Panc1 (cell line): ENCODE results near the gene ADISSP. TPM values are rescaled to one million over a fixed set of nuclear protein-coding genes. Genes with fewer than 3 reads are reported as not detected.
A peak's percentile ranks its signal among the peaks of the same experiment; 100 is the strongest.

Source experiments
- ATAC-seq: fragments of 200-7000 bp; cut with Tn5 transposase; 2 replicates; pipeline ENCODE4 v1.9.1; 2020; ENCODE audit warnings: mild to moderate bottlenecking, moderate library complexity
- BruUV-seq: library from RNA; stranded (reverse); fragments of 400-500 nt; replicated peaks from 2 replicates; lab custom pipeline; 2021; lab: Mats Ljungman, UMichigan
- CTCF ChIA-PET: fragments of 300-600 bp; sonication (Branson Sonifier 250); formaldehyde crosslinking; loops from one replicate; lab custom pipeline; 2022; ENCODE audit warnings: antibody characterized with exemption; lab: Charles Lee
- POLR2A ChIA-PET: fragments of 300-600 bp; sonication (Branson Sonifier 250); formaldehyde crosslinking; loops from one replicate; lab custom pipeline; 2022; ENCODE audit warnings: antibody characterized with exemption; lab: Charles Lee
- DNase-seq: peaks from one replicate; pipeline ENCODE4 v3.0.0-alpha.2; 2010; ENCODE audit warnings: low read depth, low spot score
- H3K27ac ChIP-seq: 2 replicates; pipeline ENCODE4 v1.5.1; 2011; ENCODE audit warnings: mild to moderate bottlenecking, low read length, inconsistent platforms
- H3K27me3 ChIP-seq: fragments of 200-500 bp; sonication (Bioruptor generic); 2 replicates; pipeline ENCODE4 v1.6.0; 2014; ENCODE audit warnings: low read length, inconsistent platforms; ENCODE audit not compliant: control insufficient read depth, insufficient read depth
- H3K36me3 ChIP-seq: fragments of 200-500 bp; sonication (Bioruptor generic); 2 replicates; pipeline ENCODE4 v1.5.1; 2014; ENCODE audit warnings: inconsistent platforms, mild to moderate bottlenecking, low read length, moderate library complexity; ENCODE audit not compliant: control insufficient read depth, insufficient read depth
- H3K4me1 ChIP-seq: 2 replicates; pipeline ENCODE4 v1.5.1; 2011; ENCODE audit warnings: inconsistent platforms, mild to moderate bottlenecking, low read length, moderate library complexity; ENCODE audit not compliant: control insufficient read depth, insufficient read depth
- H3K4me3 ChIP-seq, 2 experiments: 2 replicates each; pipeline ENCODE4 v1.5.1; 2011 to 2012; ENCODE audit warnings: low read depth in 2 of 2, low read length in 2 of 2, mild to moderate bottlenecking in 2 of 2, inconsistent platforms in 1 of 2, moderate library complexity in 1 of 2
- H3K9me3 ChIP-seq: fragments of 200-500 bp; sonication (Bioruptor generic); 2 replicates; pipeline ENCODE4 v1.5.1; 2014; ENCODE audit warnings: low read depth, mild to moderate bottlenecking, inconsistent platforms, low read length, moderate library complexity; ENCODE audit not compliant: control insufficient read depth, insufficient read depth
- CTCF ChIP-seq: fragments of 450-650 bp; IDR thresholded peaks from 2 replicates; pipeline ENCODE4 v1.5.1; 2017; ENCODE audit warnings: mild to moderate bottlenecking
- POLR2AphosphoS5 ChIP-seq: IDR thresholded peaks from 2 replicates; pipeline ENCODE4 v1.6.1; 2012; ENCODE audit warnings: mild to moderate bottlenecking, low read depth, low read length, moderate library complexity
- REST ChIP-seq, 2 experiments: IDR thresholded peaks; 2 replicates each; pipeline ENCODE4 v1.6.1; 2011 to 2012; ENCODE audit warnings: low read depth in 2 of 2, control low read depth in 1 of 2, low read length in 1 of 2, mild to moderate bottlenecking in 1 of 2, moderate library complexity in 1 of 2; ENCODE audit not compliant: insufficient read depth in 1 of 2
- SIN3A ChIP-seq: IDR thresholded peaks from 2 replicates; pipeline ENCODE4 v1.6.1; 2012; ENCODE audit warnings: low read depth, mild to moderate bottlenecking, low read length, moderate library complexity, borderline replicate concordance; ENCODE audit not compliant: insufficient read depth
- TCF7L2 ChIP-seq: IDR thresholded peaks from 2 replicates; pipeline ENCODE4 v1.6.1; 2011; ENCODE audit warnings: mild to moderate bottlenecking, low read depth, low read length, inconsistent platforms
- in situ Hi-C: cut with HindIII; loops from 2 replicates; pipeline ENCODE4 v1.10.0; 2016; ENCODE audit warnings: low sequenced_read_pairs, low pct_unique_long_range_greater_than_20kb
- intact Hi-C: fragments of 100-400 bp; cut with micrococcal nuclease; formaldehyde crosslinking; loops from one replicate; pipeline ENCODE4 v1.10.0; 2022; ENCODE audit not compliant: unreplicated experiment
- total RNA-seq: library from RNA; stranded (reverse); gene quantifications from one replicate; pipeline ENCODE4 v1.2.1, GENCODE V29; 2021; ENCODE audit not compliant: unreplicated experiment

ADISSP gene
- total RNA-seq, 1 experiment from 2014 or later, result 100 TPM

GRCh38 chr20:3786126-3786484 is 18.6 kb upstream of the ADISSP start:
- DNase-seq, result no peak
- in situ Hi-C loops, result no loop called here
- Histone ChIP-seq H3K36me3 (no peaks in the 10 kb centered on the region), H3K9me3 (no peaks in the 10 kb centered on the region), H3K4me3 (peak overlapping the region; percentile 65 to 75), H3K4me1 (peaks cover 21% of the 10 kb centered on the region), H3K27ac (peak overlapping the region; percentile 87), H3K27me3 (no peaks in the 10 kb centered on the region)
- BruUV-seq, result TSS peak; percentile 65
- TF ChIP-seq POLR2AphosphoS5 (no peak), SIN3A (no peak), REST (IDR thresholded peaks at IDR 0.05; ENCODE audit: insufficient read depth in 1 of 2, low read depth in 2 of 2, low read length in 1 of 2) (no peak), CTCF (no peak), TCF7L2 (no peak)
- intact Hi-C loops, result no loop called here
- ATAC-seq, result peak; percentile 44
- ChIA-PET CTCF (interaction anchor here (3.4 kb wide), 1 partner anchor 32 kb away, joined by 22 read pairs; no protein-coding TSS in a partner anchor), POLR2A (no interaction called here)

GRCh38 chr20:3785240-3786125 is 17.9 kb upstream of the ADISSP start:
- TF ChIP-seq POLR2AphosphoS5 (no peak), TCF7L2 (no peak), CTCF (no peak), SIN3A (no peak), REST (IDR thresholded peaks at IDR 0.05; ENCODE audit: insufficient read depth in 1 of 2, low read depth in 2 of 2, low read length in 1 of 2) (no peak)
- no TSS peak for BruUV-seq
- no peak for DNase-seq
- Histone ChIP-seq H3K27ac (peak overlapping the region; percentile 87), H3K9me3 (no peaks in the 10 kb centered on the region), H3K4me3 (peak overlapping the region; percentile 65 to 75), H3K27me3 (no peaks in the 10 kb centered on the region), H3K36me3 (no peaks in the 10 kb centered on the region), H3K4me1 (peaks cover 21% of the 10 kb centered on the region)
- in situ Hi-C loops (no loop called here), intact Hi-C loops (no loop called here)
- 0 out of 2 replicates have a peak, but pooled peaks have one; percentile 4 for ATAC-seq
- ChIA-PET POLR2A (interaction anchor here (0.6 kb wide), 1 partner anchor 34 kb away, joined by 11 read pairs; no protein-coding TSS in a partner anchor), CTCF (interaction anchor here (0.6 to 3.4 kb wide), 3 partner anchors 33 to 765 kb away, joined by 9 to 22 read pairs (median 9); no protein-coding TSS in a partner anchor)
